Measurements from ENCODE around the gene GTF2A2. TPM values are rescaled to one million over a fixed set of nuclear protein-coding genes. Genes with fewer than 3 reads are reported as not detected.

GTF2A2 gene
- total RNA-seq, 1 donor from 2014 or later: 152 TPM

DNA sequence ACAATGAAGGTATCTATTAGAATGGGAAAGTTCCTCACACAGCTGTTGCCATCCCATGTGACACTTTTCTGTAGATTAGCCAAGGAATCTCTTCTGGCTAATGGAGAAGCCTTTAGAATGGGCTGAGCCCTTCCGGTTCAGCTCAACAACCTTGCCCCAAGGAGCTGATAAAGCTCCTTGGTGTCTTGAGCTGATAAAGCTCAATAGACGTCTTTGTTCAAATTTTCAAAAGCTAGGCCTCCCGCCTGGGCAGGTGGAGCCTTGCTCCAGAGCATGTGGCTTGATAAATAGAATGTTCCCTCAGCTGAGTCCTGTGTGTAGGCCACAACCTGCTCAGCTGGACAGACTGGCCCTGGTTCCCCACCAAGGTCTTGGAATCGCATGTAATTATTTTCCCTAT is 39.0 kb upstream of the GTF2A2 start:
- H4K20me1 ChIP-seq (ENCODE audit: insufficient read depth, low read length): no peaks in the 10 kb centered on the region
- H3K4me3 ChIP-seq (ENCODE audit: insufficient read depth, low read depth, low read length): no peak overlapping the region
- FAIRE-seq (no peak), DNase-seq (ENCODE audit: low read depth) (no peak)
- H3K79me2 ChIP-seq (ENCODE audit: insufficient read depth, low read length): no peaks in the 10 kb centered on the region
- Mint-ChIP-seq H3K9me3 (ENCODE audit: unreplicated experiment) (no peaks in the 10 kb centered on the region), H3K4me1 (ENCODE audit: low read depth, unreplicated experiment) (peaks cover 2% of the 10 kb centered on the region), H3K27me3 (ENCODE audit: low read depth, unreplicated experiment) (no peaks in the 10 kb centered on the region), H3K4me3 (ENCODE audit: unreplicated experiment) (no peak overlapping the region), H3K27ac (ENCODE audit: unreplicated experiment) (no peak overlapping the region), H3K36me3 (ENCODE audit: low read depth, unreplicated experiment) (no peaks in the 10 kb centered on the region)
- no peaks in the 10 kb centered on the region for H3K27me3 ChIP-seq (ENCODE audit: insufficient read depth, low read length)
- no peak overlapping the region for H3K27ac ChIP-seq (ENCODE audit: low read depth, low read length)
- no peak overlapping the region for H3K4me2 ChIP-seq (ENCODE audit: low read length)
- no peaks in the 10 kb centered on the region for H3K36me3 ChIP-seq (ENCODE audit: insufficient read depth, low read length)
- TF ChIP-seq, protein P1, sequence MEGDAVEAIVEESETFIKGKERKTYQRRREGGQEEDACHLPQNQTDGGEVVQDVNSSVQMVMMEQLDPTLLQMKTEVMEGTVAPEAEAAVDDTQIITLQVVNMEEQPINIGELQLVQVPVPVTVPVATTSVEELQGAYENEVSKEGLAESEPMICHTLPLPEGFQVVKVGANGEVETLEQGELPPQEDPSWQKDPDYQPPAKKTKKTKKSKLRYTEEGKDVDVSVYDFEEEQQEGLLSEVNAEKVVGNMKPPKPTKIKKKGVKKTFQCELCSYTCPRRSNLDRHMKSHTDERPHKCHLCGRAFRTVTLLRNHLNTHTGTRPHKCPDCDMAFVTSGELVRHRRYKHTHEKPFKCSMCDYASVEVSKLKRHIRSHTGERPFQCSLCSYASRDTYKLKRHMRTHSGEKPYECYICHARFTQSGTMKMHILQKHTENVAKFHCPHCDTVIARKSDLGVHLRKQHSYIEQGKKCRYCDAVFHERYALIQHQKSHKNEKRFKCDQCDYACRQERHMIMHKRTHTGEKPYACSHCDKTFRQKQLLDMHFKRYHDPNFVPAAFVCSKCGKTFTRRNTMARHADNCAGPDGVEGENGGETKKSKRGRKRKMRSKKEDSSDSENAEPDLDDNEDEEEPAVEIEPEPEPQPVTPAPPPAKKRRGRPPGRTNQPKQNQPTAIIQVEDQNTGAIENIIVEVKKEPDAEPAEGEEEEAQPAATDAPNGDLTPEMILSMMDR (IDR thresholded peaks at IDR 0.05; ENCODE audit: insufficient read depth, low read depth, low read length): no peak
- no peak for TF ChIP-seq EZH2 (IDR thresholded peaks at IDR 0.05; ENCODE audit: insufficient read depth, low read length)
- H3K4me1 ChIP-seq (ENCODE audit: insufficient read depth, low read length): peaks cover 4% of the 10 kb centered on the region
- H3K9me3 ChIP-seq (ENCODE audit: insufficient read depth, low read depth, low read length): no peaks in the 10 kb centered on the region
- H2AFZ ChIP-seq (ENCODE audit: low read depth, low read length): no peak overlapping the region
- H3K9ac ChIP-seq (ENCODE audit: low read length): no peak overlapping the region

DNA sequence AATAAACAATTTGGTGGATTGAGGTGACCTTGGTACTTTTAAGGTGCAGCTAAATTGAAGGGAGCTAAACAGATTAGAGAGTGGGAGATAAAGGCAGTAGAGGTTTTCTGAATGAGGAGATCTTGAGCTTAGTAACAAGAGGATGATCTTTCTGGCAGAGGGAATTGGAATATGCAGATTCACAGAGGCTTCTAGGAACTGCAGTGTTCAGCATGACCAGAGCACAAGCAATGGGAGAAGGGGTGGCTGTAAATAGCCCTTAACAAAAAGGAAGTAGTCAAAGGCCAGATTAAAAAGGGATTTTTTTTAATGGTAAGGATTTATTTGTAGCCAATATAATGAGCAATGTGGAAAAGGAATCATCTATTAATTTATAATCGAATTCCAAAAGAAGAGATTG is 37.5 kb upstream of the GTF2A2 start:
- Histone ChIP-seq H3K27ac (ENCODE audit: low read depth, low read length) (no peak overlapping the region), H4K20me1 (ENCODE audit: insufficient read depth, low read length) (no peaks in the 10 kb centered on the region), H3K27me3 (ENCODE audit: insufficient read depth, low read length) (no peaks in the 10 kb centered on the region), H3K9ac (ENCODE audit: low read length) (no peak overlapping the region), H3K9me3 (ENCODE audit: insufficient read depth, low read depth, low read length) (no peaks in the 10 kb centered on the region), H3K4me1 (ENCODE audit: insufficient read depth, low read length) (no peaks in the 10 kb centered on the region), H3K36me3 (ENCODE audit: insufficient read depth, low read length) (no peaks in the 10 kb centered on the region), H3K4me2 (ENCODE audit: low read length) (no peak overlapping the region), H3K4me3 (ENCODE audit: insufficient read depth, low read depth, low read length) (no peak overlapping the region), H3K79me2 (ENCODE audit: insufficient read depth, low read length) (no peaks in the 10 kb centered on the region), H2AFZ (ENCODE audit: low read depth, low read length) (no peak overlapping the region)
- Mint-ChIP-seq H3K4me1 (ENCODE audit: low read depth, unreplicated experiment) (peaks cover under 1% of the 10 kb centered on the region), H3K4me3 (ENCODE audit: unreplicated experiment) (no peak overlapping the region), H3K27me3 (ENCODE audit: low read depth, unreplicated experiment) (no peaks in the 10 kb centered on the region), H3K36me3 (ENCODE audit: low read depth, unreplicated experiment) (no peaks in the 10 kb centered on the region), H3K27ac (ENCODE audit: unreplicated experiment) (no peak overlapping the region), H3K9me3 (ENCODE audit: unreplicated experiment) (no peaks in the 10 kb centered on the region)
- FAIRE-seq (no peak), DNase-seq (ENCODE audit: low read depth) (no peak)
- TF ChIP-seq EZH2 (IDR thresholded peaks at IDR 0.05; ENCODE audit: insufficient read depth, low read length): no peak
- TF ChIP-seq, protein P1 (IDR thresholded peaks at IDR 0.05; ENCODE audit: insufficient read depth, low read depth, low read length): no peak

DNA sequence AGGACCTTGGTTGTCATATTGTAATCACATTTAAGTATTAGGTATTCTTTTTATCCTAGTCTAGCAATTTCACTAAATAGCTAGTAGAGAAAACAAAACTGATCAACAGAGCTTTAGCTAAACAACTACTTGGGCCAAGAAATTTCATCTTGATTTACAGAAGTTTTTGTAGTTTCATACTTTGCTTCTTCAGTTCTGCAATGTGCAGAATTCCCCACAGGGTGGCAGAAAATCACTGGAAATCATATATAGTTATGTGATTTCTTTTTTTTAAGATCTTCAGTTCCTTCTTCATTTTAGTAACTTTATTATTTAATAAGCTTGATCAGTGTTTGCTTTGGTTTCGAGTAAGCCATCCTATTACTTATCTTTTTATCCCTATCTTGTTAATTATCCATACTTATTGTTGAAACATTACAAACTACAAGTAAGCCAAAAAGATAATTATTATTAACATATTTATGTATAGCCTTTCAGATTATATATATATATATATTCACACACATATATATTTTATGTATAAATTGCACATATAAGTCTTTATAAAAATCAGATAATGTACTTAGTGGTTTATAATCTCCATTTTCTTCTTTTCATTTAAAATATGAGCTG is 34.0 kb upstream of the GTF2A2 start:
- no peak for TF ChIP-seq EZH2 (IDR thresholded peaks at IDR 0.05; ENCODE audit: insufficient read depth, low read length)
- TF ChIP-seq, protein P1 (IDR thresholded peaks at IDR 0.05; ENCODE audit: insufficient read depth, low read depth, low read length): peak; percentile 75
- H3K4me3 Mint-ChIP-seq (ENCODE audit: unreplicated experiment): peak overlapping the region; percentile 24

More for the DNA sequence above, 34.0 kb upstream of the GTF2A2 start:
- Mint-ChIP-seq H3K36me3 (ENCODE audit: low read depth, unreplicated experiment) (no peaks in the 10 kb centered on the region), H3K27ac (ENCODE audit: unreplicated experiment) (no peak overlapping the region), H3K4me1 (ENCODE audit: low read depth, unreplicated experiment) (peaks cover 5% of the 10 kb centered on the region), H3K27me3 (ENCODE audit: low read depth, unreplicated experiment) (no peaks in the 10 kb centered on the region), H3K9me3 (ENCODE audit: unreplicated experiment) (no peaks in the 10 kb centered on the region)
- Histone ChIP-seq H4K20me1 (ENCODE audit: insufficient read depth, low read length) (peaks cover 21% of the 10 kb centered on the region), H3K27ac (ENCODE audit: low read depth, low read length) (no peak overlapping the region), H3K79me2 (ENCODE audit: insufficient read depth, low read length) (peaks cover 29% of the 10 kb centered on the region), H2AFZ (ENCODE audit: low read depth, low read length) (no peak overlapping the region), H3K36me3 (ENCODE audit: insufficient read depth, low read length) (peaks cover 2% of the 10 kb centered on the region), H3K9ac (ENCODE audit: low read length) (no peak overlapping the region), H3K27me3 (ENCODE audit: insufficient read depth, low read length) (no peaks in the 10 kb centered on the region), H3K9me3 (ENCODE audit: insufficient read depth, low read depth, low read length) (no peaks in the 10 kb centered on the region), H3K4me2 (ENCODE audit: low read length) (no peak overlapping the region), H3K4me1 (ENCODE audit: insufficient read depth, low read length) (peaks cover 11% of the 10 kb centered on the region), H3K4me3 (ENCODE audit: insufficient read depth, low read depth, low read length) (no peak overlapping the region)
- no peak for FAIRE-seq
- DNase-seq (ENCODE audit: low read depth): peak; percentile 14
